HEK293 (cell line): Measurements from ENCODE around the gene FBRSL1.

Source experiments
- CTCF ChIA-PET: fragments of 350-600 bp; formaldehyde crosslinking; extraction: SDS; loops from one replicate; lab custom pipeline; 2021; ENCODE audit warnings: antibody characterized with exemption; lab: Yijun Ruan, JAX
- POLR2A ChIA-PET: fragments of 300-600 bp; formaldehyde crosslinking; extraction: SDS; loops from one replicate; lab custom pipeline; 2020; ENCODE audit warnings: antibody characterized with exemption, inconsistent platforms; lab: Yijun Ruan, JAX
- H3K27ac ChIP-seq: fragments of 200-500 bp; sonication (Bioruptor generic); 2 replicates; pipeline ENCODE4 v1.5.1; 2014; ENCODE audit warnings: low read depth, low read length, control low read depth, inconsistent platforms; ENCODE audit errors: extremely low read depth
- H3K36me3 ChIP-seq, 2 experiments: fragments of 200-500 bp in 1 of 2; sonication (Bioruptor generic) in 1 of 2; 1 replicate in 1 of 2; 2 replicates in 1 of 2; pipeline ENCODE4 v1.5.1; 2014 to 2017; ENCODE audit warnings: inconsistent platforms in 2 of 2, low read length in 2 of 2; ENCODE audit not compliant: control insufficient read depth in 2 of 2, insufficient read depth in 1 of 2
- H3K4me1 ChIP-seq: fragments of 200-500 bp; sonication (Bioruptor generic); 2 replicates; pipeline ENCODE4 v1.5.1; 2014; ENCODE audit warnings: mild to moderate bottlenecking, low read length, inconsistent platforms; ENCODE audit not compliant: control insufficient read depth, insufficient read depth
- H3K4me3 ChIP-seq: 2 replicates; pipeline ENCODE4 v1.5.1; 2011; ENCODE audit warnings: low read depth, mild to moderate bottlenecking, control low read depth, low read length, moderate library complexity
- H3K9me3 ChIP-seq: fragments of 200-500 bp; sonication (Bioruptor generic); 2 replicates; pipeline ENCODE4 v1.5.1; 2014; ENCODE audit warnings: low read depth, low read length, inconsistent platforms; ENCODE audit not compliant: control insufficient read depth, insufficient read depth
- HIC1 ChIP-seq: fragments of 450-650 bp; formaldehyde crosslinking; IDR thresholded peaks from 2 replicates; pipeline ENCODE4 v1.5.1; 2016; ENCODE audit warnings: missing biosample characterization, missing genetic modification characterization
- KLF1 ChIP-seq: fragments of 450-650 bp; formaldehyde crosslinking; IDR thresholded peaks from 2 replicates; pipeline ENCODE4 v1.5.1; 2016; ENCODE audit warnings: missing biosample characterization, missing genetic modification characterization
- KLF17 ChIP-seq: fragments of 450-650 bp; formaldehyde crosslinking; IDR thresholded peaks from 2 replicates; pipeline ENCODE4 v1.5.1; 2016; ENCODE audit warnings: missing biosample characterization, missing genetic modification characterization
- PRDM4 ChIP-seq: fragments of 450-650 bp; formaldehyde crosslinking; IDR thresholded peaks from 2 replicates; pipeline ENCODE4 v1.5.1; 2017; ENCODE audit warnings: missing biosample characterization, missing genetic modification characterization
- SALL2 ChIP-seq: fragments of 450-650 bp; formaldehyde crosslinking; IDR thresholded peaks from 2 replicates; pipeline ENCODE4 v1.5.0; 2017; ENCODE audit warnings: missing biosample characterization, mild to moderate bottlenecking, missing genetic modification characterization, borderline replicate concordance
- ZFP37 ChIP-seq: fragments of 450-650 bp; formaldehyde crosslinking; IDR thresholded peaks from 2 replicates; pipeline ENCODE4 v1.5.1; 2016; ENCODE audit warnings: missing biosample characterization, missing genetic modification characterization
- ZNF114 ChIP-seq: fragments of 450-650 bp; formaldehyde crosslinking; IDR thresholded peaks from 2 replicates; pipeline ENCODE4 v1.5.0; 2017; ENCODE audit warnings: missing biosample characterization, missing genetic modification characterization
- ZNF18 ChIP-seq: fragments of 450-650 bp; formaldehyde crosslinking; IDR thresholded peaks from 2 replicates; pipeline ENCODE4 v1.5.1; 2016; ENCODE audit warnings: missing biosample characterization, missing genetic modification characterization
- ZNF449 ChIP-seq: fragments of 450-650 bp; formaldehyde crosslinking; IDR thresholded peaks from 2 replicates; pipeline ENCODE4 v1.5.1; 2017; ENCODE audit warnings: missing biosample characterization, mild to moderate bottlenecking, missing genetic modification characterization, moderate library complexity
- ZNF580 ChIP-seq: fragments of 450-650 bp; formaldehyde crosslinking; IDR thresholded peaks from 2 replicates; pipeline ENCODE4 v1.5.1; 2016; ENCODE audit warnings: missing biosample characterization, missing genetic modification characterization
- ZNF629 ChIP-seq: fragments of 450-650 bp; formaldehyde crosslinking; IDR thresholded peaks from 2 replicates; pipeline ENCODE4 v1.5.1; 2017; ENCODE audit warnings: missing biosample characterization, missing genetic modification characterization
- ZNF791 ChIP-seq: fragments of 450-650 bp; formaldehyde crosslinking; IDR thresholded peaks from 2 replicates; pipeline ENCODE4 v1.5.1; 2016; ENCODE audit warnings: missing biosample characterization, missing genetic modification characterization
- ZSCAN4 ChIP-seq: fragments of 450-650 bp; formaldehyde crosslinking; IDR thresholded peaks from 2 replicates; pipeline ENCODE4 v1.5.1; 2017; ENCODE audit warnings: missing biosample characterization, missing genetic modification characterization

Gene FBRSL1

GRCh38 chr12:132528564-132529106 is 38.7 kb downstream of the FBRSL1 start:
- CTCF ChIA-PET = interaction anchor here (0.6 kb wide), 1 partner anchor 85 kb away, joined by 5 read pairs; no protein-coding TSS in a partner anchor
- H3K4me1 ChIP-seq = no peaks in the 10 kb centered on the region
- no peaks in the 10 kb centered on the region for H3K36me3 ChIP-seq
- TF ChIP-seq KLF1 (tag by site-specific recombination) (peak; percentile 91), KLF17 (tag by site-specific recombination) (peak; percentile 39; the same call in 1 of the 2 replicates), ZSCAN4 (peak; percentile 90), ZNF18 (no peak)
- TF ChIP-seq, all 188 proteins: peak for 3
- POLR2A ChIA-PET = no interaction called here
- H3K27ac ChIP-seq = no peak overlapping the region
- no peak overlapping the region for H3K4me3 ChIP-seq
- H3K9me3 ChIP-seq = no peaks in the 10 kb centered on the region

- POLR2A ChIA-PET = no interaction called here
- Histone ChIP-seq H3K4me1 (no peaks in the 10 kb centered on the region), H3K27ac (no peak overlapping the region)
- TF ChIP-seq HIC1 (tag by site-specific recombination) (peak; percentile 66), ZNF114 (tag by site-specific recombination) (no peak)
- TF ChIP-seq, all 188 proteins: peak for 1
- Histone ChIP-seq H3K36me3 (no peaks in the 10 kb centered on the region), H3K9me3 (no peaks in the 10 kb centered on the region), H3K4me3 (no peak overlapping the region)
- CTCF ChIA-PET = interaction anchor here (0.6 kb wide), 2 partner anchors 14 to 86 kb away, joined by 3 to 5 read pairs; no protein-coding TSS in a partner anchor
These were observed 39.3 kb downstream of the FBRSL1 start for GRCh38 chr12:132529156-132529839.

GRCh38 chr12:132529906-132530305 is 40.0 kb downstream of the FBRSL1 start:
- H3K4me3 ChIP-seq = no peak overlapping the region
- ChIA-PET CTCF (interaction anchor here (0.6 kb wide), 1 partner anchor 15 kb away, joined by 3 read pairs; no protein-coding TSS in a partner anchor), POLR2A (no interaction called here)
- TF ChIP-seq KLF1 (tag by site-specific recombination) = peak; percentile 41
- TF ChIP-seq KLF17 (tag by site-specific recombination) = peak; percentile 76; the same call in 1 of the 2 replicates
- no peak for TF ChIP-seq ZNF791 (tag by site-specific recombination)
- H3K9me3 ChIP-seq = no peaks in the 10 kb centered on the region
- no peaks in the 10 kb centered on the region for H3K36me3 ChIP-seq
- no peak overlapping the region for H3K27ac ChIP-seq
- H3K4me1 ChIP-seq = no peaks in the 10 kb centered on the region

GRCh38 chr12:132530447-132530846 is 40.5 kb downstream of the FBRSL1 start:
- H3K4me1 ChIP-seq = no peaks in the 10 kb centered on the region
- CTCF ChIA-PET = no interaction called here
- no peak overlapping the region for H3K4me3 ChIP-seq
- H3K36me3 ChIP-seq = no peaks in the 10 kb centered on the region
- no peak overlapping the region for H3K27ac ChIP-seq
- no peaks in the 10 kb centered on the region; the same call in 1 of the 2 replicates for H3K9me3 ChIP-seq
- POLR2A ChIA-PET = no interaction called here
- TF ChIP-seq ZNF580 (tag by site-specific recombination) (no peak), PRDM4 (no peak), ZNF629 (no peak), ZNF449 (tag by site-specific recombination) (no peak), ZFP37 (tag by site-specific recombination) (no peak), SALL2 (no peak)
